HepG2 (cell line): Measurements from ENCODE around the gene EXOSC6. TPM values are rescaled to one million over a fixed set of nuclear protein-coding genes. Genes with fewer than 3 reads are reported as not detected.

ENCODE experiments used
- AHDC1 ChIP-seq: sonication (generic); formaldehyde crosslinking; IDR thresholded peaks from 2 replicates; pipeline ENCODE4 v1.5.1; 2020; ENCODE audit warnings: mild to moderate bottlenecking, missing genetic modification reagents, borderline replicate concordance
- CENPT ChIP-seq: sonication (generic); formaldehyde crosslinking; IDR thresholded peaks from 2 replicates; pipeline ENCODE4 v1.8.0; 2022; ENCODE audit warnings: low read depth, mild to moderate bottlenecking, moderate library complexity, missing genetic modification reagents
- DRAP1 ChIP-seq: IDR thresholded peaks from 2 replicates; pipeline ENCODE4 v1.6.1; 2016; ENCODE audit warnings: missing genetic modification reagents, missing compliant biosample characterization
- HES4 ChIP-seq: sonication (generic); formaldehyde crosslinking; IDR thresholded peaks from 2 replicates; pipeline ENCODE4 v1.9.0; 2021; ENCODE audit warnings: mild to moderate bottlenecking, missing genetic modification reagents, borderline replicate concordance
- MTA1 ChIP-seq: sonication (generic); formaldehyde crosslinking; IDR thresholded peaks from 2 replicates; pipeline ENCODE4 v1.4.0; 2020; ENCODE audit warnings: missing genetic modification reagents, mild to moderate bottlenecking, borderline replicate concordance
- NKX3-1 ChIP-seq: sonication (generic); formaldehyde crosslinking; IDR thresholded peaks from 2 replicates; pipeline ENCODE4 v1.5.0; 2020; ENCODE audit warnings: missing genetic modification reagents
- NR2F2 ChIP-seq: IDR thresholded peaks from 2 replicates; pipeline ENCODE4 v1.6.1; 2012; ENCODE audit warnings: low read depth, inconsistent platforms, borderline replicate concordance
- PCBP2 ChIP-seq: fragments of 200-400 bp; formaldehyde crosslinking; optimal IDR thresholded peaks from 2 replicates; pipeline ENCODE3; 2018; ENCODE audit warnings: low read length, low read depth; ENCODE audit not compliant: poor library complexity, severe bottlenecking
- RCOR2 ChIP-seq: IDR thresholded peaks from 2 replicates; pipeline ENCODE4 v1.6.1; 2016; ENCODE audit warnings: missing biosample characterization, missing genetic modification reagents
- RELA ChIP-seq: sonication (generic); formaldehyde crosslinking; IDR thresholded peaks from 2 replicates; pipeline ENCODE4 v1.4.0; 2020; ENCODE audit warnings: missing genetic modification reagents
- SNAPC2 ChIP-seq: sonication (generic); formaldehyde crosslinking; IDR thresholded peaks from 2 replicates; pipeline ENCODE4 v1.8.1; 2022; ENCODE audit warnings: mild to moderate bottlenecking, missing genetic modification reagents
- ZNF777 ChIP-seq: sonication (generic); formaldehyde crosslinking; IDR thresholded peaks from 2 replicates; pipeline ENCODE4 v1.4.0; 2020; ENCODE audit warnings: missing genetic modification reagents
- ZNF788 ChIP-seq: sonication (generic); formaldehyde crosslinking; IDR thresholded peaks from 2 replicates; pipeline ENCODE4 v1.5.0; 2020; ENCODE audit warnings: mild to moderate bottlenecking, missing genetic modification reagents, borderline replicate concordance
- polyA plus RNA-seq, 8 experiments: library from polyadenylated mRNA; depleted of rRNA in 3 of 8; stranded (reverse) in 7 of 8; unstranded in 1 of 8; fragments of >200 nt; fragmentation: Illumina TruSeq in 4 of 8; extraction: Trizol in 4 of 8; gene quantifications; 2 replicates each; pipeline versions ENCODE4 v1.2.1 to v1.2.3, GENCODE V29; 2011 to 2016; ENCODE audit warnings: low read depth in 4 of 8, missing spikeins in 1 of 8, mixed read lengths in 1 of 8; ENCODE audit not compliant: insufficient read depth in 1 of 8
- total RNA-seq, 5 experiments: library from RNA; depleted of rRNA; stranded (reverse); fragments of >200 nt; fragmentation: Illumina TruSeq; extraction: Trizol; gene quantifications; 2 replicates each; pipeline ENCODE4 v1.2.3, GENCODE V29; 2016; ENCODE audit warnings: low read depth in 1 of 5
- TF ChIP-seq, protein P1 (sequence below): sonication (generic); formaldehyde crosslinking; conservative IDR thresholded peaks from 2 replicates; pipeline ENCODE4 v1.4.0; 2020; ENCODE audit warnings: missing genetic modification reagents
- TF ChIP-seq, protein P2 (sequence below): sonication (generic); formaldehyde crosslinking; IDR thresholded peaks from 2 replicates; pipeline ENCODE4 v1.4.0; 2020; ENCODE audit warnings: mild to moderate bottlenecking, missing genetic modification reagents
- TF ChIP-seq, protein P3 (sequence below): sonication (generic); formaldehyde crosslinking; IDR thresholded peaks from 2 replicates; pipeline ENCODE4 v1.8.1; 2023; ENCODE audit warnings: missing genetic modification reagents, mild to moderate bottlenecking, borderline replicate concordance

The EXOSC6 gene
- total and polyA plus RNA-seq, 2 of the 13 experiments (the other 11 are each of a cell fraction or from before 2014, with no cell fraction given) = 13.1 to 39.9 TPM

- TF ChIP-seq RCOR2 (CRISPR knock-in tag) (no peak), ZNF777 (peak; percentile 57; the same call in 1 of the 2 replicates), DRAP1 (CRISPR knock-in tag) (peak; percentile 97), PCBP2 (peak; percentile 47), NKX3-1 (CRISPR knock-in tag) (peak; percentile 92; the same call in 1 of the 2 replicates), RELA (CRISPR knock-in tag) (no peak), AHDC1 (CRISPR knock-in tag) (no peak), HES4 (CRISPR knock-in tag) (peak; percentile 84; the same call in 1 of the 2 replicates), MTA1 (CRISPR knock-in tag) (no peak; the same call in 1 of the 2 replicates), CENPT (CRISPR knock-in tag) (no peak), SNAPC2 (CRISPR knock-in tag) (0 out of 2 replicates have a peak, but pooled peaks have one; percentile 57), ZNF788 (CRISPR knock-in tag) (peak; percentile 94), NR2F2 (no peak)
- TF ChIP-seq, protein P1, sequence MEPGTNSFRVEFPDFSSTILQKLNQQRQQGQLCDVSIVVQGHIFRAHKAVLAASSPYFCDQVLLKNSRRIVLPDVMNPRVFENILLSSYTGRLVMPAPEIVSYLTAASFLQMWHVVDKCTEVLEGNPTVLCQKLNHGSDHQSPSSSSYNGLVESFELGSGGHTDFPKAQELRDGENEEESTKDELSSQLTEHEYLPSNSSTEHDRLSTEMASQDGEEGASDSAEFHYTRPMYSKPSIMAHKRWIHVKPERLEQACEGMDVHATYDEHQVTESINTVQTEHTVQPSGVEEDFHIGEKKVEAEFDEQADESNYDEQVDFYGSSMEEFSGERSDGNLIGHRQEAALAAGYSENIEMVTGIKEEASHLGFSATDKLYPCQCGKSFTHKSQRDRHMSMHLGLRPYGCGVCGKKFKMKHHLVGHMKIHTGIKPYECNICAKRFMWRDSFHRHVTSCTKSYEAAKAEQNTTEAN (CRISPR knock-in tag) = 0 out of 2 replicates have a peak, but pooled peaks have one; percentile 43
- TF ChIP-seq, protein P2, sequence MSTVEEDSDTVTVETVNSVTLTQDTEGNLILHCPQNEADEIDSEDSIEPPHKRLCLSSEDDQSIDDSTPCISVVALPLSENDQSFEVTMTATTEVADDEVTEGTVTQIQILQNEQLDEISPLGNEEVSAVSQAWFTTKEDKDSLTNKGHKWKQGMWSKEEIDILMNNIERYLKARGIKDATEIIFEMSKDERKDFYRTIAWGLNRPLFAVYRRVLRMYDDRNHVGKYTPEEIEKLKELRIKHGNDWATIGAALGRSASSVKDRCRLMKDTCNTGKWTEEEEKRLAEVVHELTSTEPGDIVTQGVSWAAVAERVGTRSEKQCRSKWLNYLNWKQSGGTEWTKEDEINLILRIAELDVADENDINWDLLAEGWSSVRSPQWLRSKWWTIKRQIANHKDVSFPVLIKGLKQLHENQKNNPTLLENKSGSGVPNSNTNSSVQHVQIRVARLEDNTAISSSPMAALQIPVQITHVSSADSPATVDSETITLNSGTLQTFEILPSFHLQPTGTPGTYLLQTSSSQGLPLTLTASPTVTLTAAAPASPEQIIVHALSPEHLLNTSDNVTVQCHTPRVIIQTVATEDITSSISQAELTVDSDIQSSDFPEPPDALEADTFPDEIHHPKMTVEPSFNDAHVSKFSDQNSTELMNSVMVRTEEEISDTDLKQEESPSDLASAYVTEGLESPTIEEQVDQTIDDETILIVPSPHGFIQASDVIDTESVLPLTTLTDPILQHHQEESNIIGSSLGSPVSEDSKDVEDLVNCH (CRISPR knock-in tag) = no peak
- TF ChIP-seq, protein P3, sequence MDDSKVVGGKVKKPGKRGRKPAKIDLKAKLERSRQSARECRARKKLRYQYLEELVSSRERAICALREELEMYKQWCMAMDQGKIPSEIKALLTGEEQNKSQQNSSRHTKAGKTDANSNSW (CRISPR knock-in tag) = peak; percentile 86; the same call in 1 of the 2 replicates
These were observed 37.7 kb upstream of the EXOSC6 start, which contains the start of gene AARS1 (continued) for GRCh38 chr16:70289229-70290094.
